HEK293 (cell line): ENCODE data around the gene ELL.

Experiments used
- CTCF ChIA-PET: fragments of 350-600 bp; formaldehyde crosslinking; extraction: SDS; loops from one replicate; lab custom pipeline; 2021; ENCODE audit warnings: antibody characterized with exemption; lab: Yijun Ruan, JAX
- POLR2A ChIA-PET: fragments of 300-600 bp; formaldehyde crosslinking; extraction: SDS; loops from one replicate; lab custom pipeline; 2020; ENCODE audit warnings: antibody characterized with exemption, inconsistent platforms; lab: Yijun Ruan, JAX
- H3K27ac ChIP-seq: fragments of 200-500 bp; sonication (Bioruptor generic); 2 replicates; pipeline ENCODE4 v1.5.1; 2014; ENCODE audit warnings: low read depth, low read length, control low read depth, inconsistent platforms; ENCODE audit errors: extremely low read depth
- H3K36me3 ChIP-seq, 2 experiments: fragments of 200-500 bp in 1 of 2; sonication (Bioruptor generic) in 1 of 2; 1 replicate in 1 of 2; 2 replicates in 1 of 2; pipeline ENCODE4 v1.5.1; 2014 to 2017; ENCODE audit warnings: inconsistent platforms in 2 of 2, low read length in 2 of 2; ENCODE audit not compliant: control insufficient read depth in 2 of 2, insufficient read depth in 1 of 2
- H3K4me1 ChIP-seq: fragments of 200-500 bp; sonication (Bioruptor generic); 2 replicates; pipeline ENCODE4 v1.5.1; 2014; ENCODE audit warnings: mild to moderate bottlenecking, low read length, inconsistent platforms; ENCODE audit not compliant: control insufficient read depth, insufficient read depth
- H3K4me3 ChIP-seq: 2 replicates; pipeline ENCODE4 v1.5.1; 2011; ENCODE audit warnings: low read depth, mild to moderate bottlenecking, control low read depth, low read length, moderate library complexity
- H3K9me3 ChIP-seq: fragments of 200-500 bp; sonication (Bioruptor generic); 2 replicates; pipeline ENCODE4 v1.5.1; 2014; ENCODE audit warnings: low read depth, low read length, inconsistent platforms; ENCODE audit not compliant: control insufficient read depth, insufficient read depth
- BCL11A ChIP-seq: fragments of 450-650 bp; formaldehyde crosslinking; IDR thresholded peaks from 2 replicates; pipeline ENCODE4 v1.5.1; 2016; ENCODE audit warnings: low read depth, missing biosample characterization, missing genetic modification characterization
- EGR2 ChIP-seq: fragments of 450-650 bp; formaldehyde crosslinking; IDR thresholded peaks from 2 replicates; pipeline ENCODE4 v1.5.1; 2016; ENCODE audit warnings: low read depth, missing biosample characterization, missing genetic modification characterization
- GLIS1 ChIP-seq: fragments of 450-650 bp; formaldehyde crosslinking; IDR thresholded peaks from 2 replicates; pipeline ENCODE4 v1.5.1; 2016; ENCODE audit warnings: missing biosample characterization, missing genetic modification characterization
- HOXD13 ChIP-seq: sonication (generic); formaldehyde crosslinking; IDR thresholded peaks from 2 replicates; pipeline ENCODE4 v1.8.0; 2022; ENCODE audit warnings: missing genetic modification reagents, borderline replicate concordance
- IKZF3 ChIP-seq: fragments of 450-650 bp; IDR thresholded peaks from 2 replicates; pipeline ENCODE4 v1.5.0; 2018; ENCODE audit warnings: missing biosample characterization, mild to moderate bottlenecking, missing genetic modification characterization, moderate library complexity
- MYNN ChIP-seq: fragments of 450-650 bp; formaldehyde crosslinking; IDR thresholded peaks from 2 replicates; pipeline ENCODE4 v1.5.1; 2016; ENCODE audit warnings: missing biosample characterization, missing genetic modification characterization, borderline replicate concordance
- REPIN1 ChIP-seq: fragments of 450-650 bp; formaldehyde crosslinking; IDR thresholded peaks from 2 replicates; pipeline ENCODE4 v1.5.1; 2017; ENCODE audit warnings: missing biosample characterization, missing genetic modification characterization, low read depth
- SCRT2 ChIP-seq: fragments of 450-650 bp; formaldehyde crosslinking; IDR thresholded peaks from 2 replicates; pipeline ENCODE4 v1.5.1; 2016; ENCODE audit warnings: missing biosample characterization, missing genetic modification characterization
- SP2 ChIP-seq: fragments of 450-650 bp; formaldehyde crosslinking; IDR thresholded peaks from 2 replicates; pipeline ENCODE4 v1.5.1; 2016; ENCODE audit warnings: missing biosample characterization, missing genetic modification characterization
- SP7 ChIP-seq: fragments of 450-650 bp; formaldehyde crosslinking; IDR thresholded peaks from 2 replicates; pipeline ENCODE4 v1.5.1; 2016; ENCODE audit warnings: missing biosample characterization, missing genetic modification characterization
- ZEB2 ChIP-seq: fragments of 450-650 bp; formaldehyde crosslinking; IDR thresholded peaks from 2 replicates; pipeline ENCODE4 v1.5.1; 2016; ENCODE audit warnings: missing biosample characterization, missing genetic modification characterization
- ZIC2 ChIP-seq: fragments of 450-650 bp; formaldehyde crosslinking; IDR thresholded peaks from 2 replicates; pipeline ENCODE4 v1.5.1; 2016; ENCODE audit warnings: missing biosample characterization, missing genetic modification characterization
- ZNF184 ChIP-seq: fragments of 450-650 bp; IDR thresholded peaks from 2 replicates; pipeline ENCODE4 v1.5.1; 2018; ENCODE audit warnings: missing biosample characterization, mild to moderate bottlenecking, missing genetic modification characterization
- ZNF24 ChIP-seq: fragments of 450-650 bp; formaldehyde crosslinking; IDR thresholded peaks from 2 replicates; pipeline ENCODE4 v1.5.1; 2016; ENCODE audit warnings: missing biosample characterization, missing genetic modification characterization
- ZNF248 ChIP-seq: fragments of 450-650 bp; formaldehyde crosslinking; IDR thresholded peaks from 2 replicates; pipeline ENCODE4 v1.5.1; 2017; ENCODE audit warnings: missing biosample characterization, missing genetic modification characterization
- ZNF311 ChIP-seq: fragments of 450-650 bp; formaldehyde crosslinking; IDR thresholded peaks from 2 replicates; pipeline ENCODE4 v1.5.1; 2017; ENCODE audit warnings: missing biosample characterization, missing genetic modification characterization, borderline replicate concordance
- ZNF335 ChIP-seq: fragments of 450-650 bp; formaldehyde crosslinking; conservative IDR thresholded peaks from 2 replicates; pipeline ENCODE4 v1.5.1; 2016; ENCODE audit warnings: missing biosample characterization, missing genetic modification characterization
- ZNF433 ChIP-seq: fragments of 450-650 bp; formaldehyde crosslinking; IDR thresholded peaks from 2 replicates; pipeline ENCODE4 v1.5.1; 2016; ENCODE audit warnings: missing biosample characterization, missing genetic modification characterization, low read depth
- ZNF561 ChIP-seq: fragments of 450-650 bp; IDR thresholded peaks from 2 replicates; pipeline ENCODE4 v1.5.1; 2018; ENCODE audit warnings: missing biosample characterization, missing genetic modification characterization, borderline replicate concordance
- ZNF571 ChIP-seq: fragments of 450-650 bp; formaldehyde crosslinking; IDR thresholded peaks from 2 replicates; pipeline ENCODE4 v1.5.0; 2017; ENCODE audit warnings: missing biosample characterization, missing genetic modification characterization
- ZNF600 ChIP-seq: fragments of 450-650 bp; formaldehyde crosslinking; IDR thresholded peaks from 2 replicates; pipeline ENCODE4 v1.5.1; 2016; ENCODE audit warnings: missing biosample characterization, missing genetic modification characterization
- ZNF629 ChIP-seq: fragments of 450-650 bp; formaldehyde crosslinking; IDR thresholded peaks from 2 replicates; pipeline ENCODE4 v1.5.1; 2017; ENCODE audit warnings: missing biosample characterization, missing genetic modification characterization
- ZNF677 ChIP-seq: fragments of 450-650 bp; IDR thresholded peaks from 2 replicates; pipeline ENCODE4 v1.5.0; 2018; ENCODE audit warnings: missing biosample characterization, mild to moderate bottlenecking, missing genetic modification characterization, moderate library complexity
- ZNF837 ChIP-seq: fragments of 450-650 bp; formaldehyde crosslinking; IDR thresholded peaks from 2 replicates; pipeline ENCODE4 v1.5.1; 2016; ENCODE audit warnings: missing biosample characterization, missing genetic modification characterization
- ZNF843 ChIP-seq: fragments of 450-650 bp; formaldehyde crosslinking; IDR thresholded peaks from 2 replicates; pipeline ENCODE4 v1.5.1; 2016; ENCODE audit warnings: missing biosample characterization, missing genetic modification characterization
- TF ChIP-seq, protein P1 (sequence below): fragments of 450-650 bp; formaldehyde crosslinking; IDR thresholded peaks from 2 replicates; pipeline ENCODE4 v1.5.1; 2016; ENCODE audit warnings: missing biosample characterization, missing genetic modification characterization, low read depth
- TF ChIP-seq, protein P2 (sequence below): fragments of 450-650 bp; IDR thresholded peaks from 2 replicates; pipeline ENCODE4 v1.5.1; 2018; ENCODE audit warnings: missing biosample characterization, missing genetic modification characterization
- TF ChIP-seq, protein P3 (sequence below): fragments of 450-650 bp; formaldehyde crosslinking; IDR thresholded peaks from 2 replicates; pipeline ENCODE4 v1.5.1; 2016; ENCODE audit warnings: missing biosample characterization, missing genetic modification characterization

Gene ELL

DNA sequence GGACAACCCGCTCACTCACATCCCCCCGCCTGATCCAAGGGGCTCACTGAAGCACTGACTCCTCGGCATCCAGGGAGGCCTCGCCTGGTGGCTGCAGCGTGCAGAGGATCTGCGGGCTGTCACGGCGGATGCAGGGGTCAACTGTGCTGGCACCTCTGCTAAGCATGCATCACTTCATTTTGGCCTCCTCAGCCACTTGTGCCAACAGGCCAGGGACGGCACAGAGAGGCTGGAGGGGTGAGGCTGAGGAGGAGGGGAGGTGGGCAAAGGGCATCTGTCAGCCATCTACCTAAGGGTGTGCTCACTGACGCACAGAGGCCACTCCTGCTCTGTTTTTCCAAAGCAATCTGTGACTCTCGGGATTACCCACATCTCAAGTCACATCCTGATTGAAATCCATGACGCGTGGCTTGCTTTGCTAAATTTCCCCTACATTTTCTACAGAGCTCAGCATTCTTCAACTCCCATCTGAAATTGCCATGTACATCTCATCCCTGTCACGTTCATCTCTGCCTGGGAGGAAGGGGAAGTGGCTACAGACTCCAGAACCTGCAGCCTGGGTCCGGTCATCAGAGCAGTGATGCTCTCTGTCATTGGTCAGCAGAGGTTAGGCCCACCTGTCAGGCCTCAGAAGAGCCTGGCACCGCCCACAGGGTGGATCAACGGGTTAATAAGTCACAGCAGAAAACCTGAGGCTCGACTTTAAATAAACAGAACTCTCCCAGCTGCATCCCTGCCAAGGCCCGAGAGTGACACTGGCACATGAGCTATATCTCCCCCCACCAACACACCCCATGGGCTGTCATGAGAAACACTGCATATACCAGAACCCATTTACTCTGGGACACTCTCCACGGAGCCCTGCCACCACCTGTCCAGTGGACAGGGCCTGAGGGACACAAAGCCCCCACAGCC is 17.6 kb downstream of the ELL start:
- 0 out of 2 replicates have a peak, but pooled peaks have one; percentile 49 for TF ChIP-seq ZNF600 (tag by site-specific recombination)
- no peak for TF ChIP-seq ZNF561
- TF ChIP-seq ZNF677 (tag by site-specific recombination): no peak
- no peak for TF ChIP-seq ZNF311 (tag by site-specific recombination)
- no peak for TF ChIP-seq ZEB2 (tag by site-specific recombination)
- no peak for TF ChIP-seq EGR2 (tag by site-specific recombination)
- TF ChIP-seq SP2: peak; percentile 44; the same call in 1 of the 2 replicates
- Histone ChIP-seq H3K9me3 (no peaks in the 10 kb centered on the region), H3K4me1 (no peaks in the 10 kb centered on the region; the same call in none of the 2 replicates), H3K4me3 (no peak overlapping the region), H3K27ac (no peak overlapping the region), H3K36me3 (no peaks in the 10 kb centered on the region)
- ChIA-PET CTCF (interaction anchor here (1.2 to 2.1 kb wide), 3 partner anchors 17 to 53 kb away, joined by 3 to 6 read pairs (median 4); no protein-coding TSS in a partner anchor), POLR2A (interaction anchor here (1.3 kb wide), 1 partner anchor 16 kb away, joined by 3 read pairs; no protein-coding TSS in a partner anchor)

DNA sequence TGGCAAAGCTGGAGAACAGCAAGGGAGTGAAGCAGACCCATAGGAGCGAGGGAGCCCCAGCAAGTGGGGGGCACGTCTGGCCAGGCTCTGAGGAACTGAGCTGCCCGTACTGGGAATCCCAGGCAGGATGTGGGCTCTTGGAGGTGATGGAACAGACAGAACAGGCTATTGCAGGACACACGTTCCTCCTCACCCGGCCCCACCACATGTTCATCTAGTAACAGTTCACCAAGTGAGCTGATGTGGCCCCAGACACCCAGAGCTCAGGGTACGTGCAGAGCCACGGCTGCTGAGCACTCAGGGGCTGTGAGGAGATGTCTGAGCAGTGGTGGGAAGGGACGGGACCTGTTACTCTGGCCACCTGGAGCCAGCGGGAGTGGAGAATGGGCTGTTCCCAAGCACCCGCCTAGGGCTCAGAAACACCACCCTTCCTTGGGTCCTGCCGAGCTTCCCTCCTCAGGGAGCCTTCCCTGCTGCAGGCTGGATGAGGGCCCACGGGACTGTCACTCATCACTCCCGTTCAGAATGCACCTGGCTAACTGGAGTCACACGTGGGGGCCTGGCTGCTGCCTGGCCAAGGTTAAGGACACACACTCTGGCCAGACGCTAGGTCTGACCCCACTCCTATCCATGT is 18.4 kb downstream of the ELL start:
- H3K36me3 ChIP-seq: no peaks in the 10 kb centered on the region
- H3K27ac ChIP-seq: no peak overlapping the region
- no peak for TF ChIP-seq ZNF248 (tag by site-specific recombination)
- TF ChIP-seq ZNF629 (tag by site-specific recombination): no peak
- TF ChIP-seq ZIC2 (tag by site-specific recombination): peak; percentile 65
- TF ChIP-seq ZNF843 (tag by site-specific recombination): no peak
- TF ChIP-seq MYNN (tag by site-specific recombination): no peak
- TF ChIP-seq ZNF571: no peak
- no peak for TF ChIP-seq ZNF184
- TF ChIP-seq, protein P1, sequence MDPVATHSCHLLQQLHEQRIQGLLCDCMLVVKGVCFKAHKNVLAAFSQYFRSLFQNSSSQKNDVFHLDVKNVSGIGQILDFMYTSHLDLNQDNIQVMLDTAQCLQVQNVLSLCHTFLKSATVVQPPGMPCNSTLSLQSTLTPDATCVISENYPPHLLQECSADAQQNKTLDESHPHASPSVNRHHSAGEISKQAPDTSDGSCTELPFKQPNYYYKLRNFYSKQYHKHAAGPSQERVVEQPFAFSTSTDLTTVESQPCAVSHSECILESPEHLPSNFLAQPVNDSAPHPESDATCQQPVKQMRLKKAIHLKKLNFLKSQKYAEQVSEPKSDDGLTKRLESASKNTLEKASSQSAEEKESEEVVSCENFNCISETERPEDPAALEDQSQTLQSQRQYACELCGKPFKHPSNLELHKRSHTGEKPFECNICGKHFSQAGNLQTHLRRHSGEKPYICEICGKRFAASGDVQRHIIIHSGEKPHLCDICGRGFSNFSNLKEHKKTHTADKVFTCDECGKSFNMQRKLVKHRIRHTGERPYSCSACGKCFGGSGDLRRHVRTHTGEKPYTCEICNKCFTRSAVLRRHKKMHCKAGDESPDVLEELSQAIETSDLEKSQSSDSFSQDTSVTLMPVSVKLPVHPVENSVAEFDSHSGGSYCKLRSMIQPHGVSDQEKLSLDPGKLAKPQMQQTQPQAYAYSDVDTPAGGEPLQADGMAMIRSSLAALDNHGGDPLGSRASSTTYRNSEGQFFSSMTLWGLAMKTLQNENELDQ: no peak
- no peak for TF ChIP-seq SP7
- no peak for TF ChIP-seq IKZF3 (tag by site-specific recombination)
- no peak for TF ChIP-seq BCL11A (tag by site-specific recombination)
- no peak for TF ChIP-seq ZNF433 (tag by site-specific recombination)
- TF ChIP-seq, protein P2, sequence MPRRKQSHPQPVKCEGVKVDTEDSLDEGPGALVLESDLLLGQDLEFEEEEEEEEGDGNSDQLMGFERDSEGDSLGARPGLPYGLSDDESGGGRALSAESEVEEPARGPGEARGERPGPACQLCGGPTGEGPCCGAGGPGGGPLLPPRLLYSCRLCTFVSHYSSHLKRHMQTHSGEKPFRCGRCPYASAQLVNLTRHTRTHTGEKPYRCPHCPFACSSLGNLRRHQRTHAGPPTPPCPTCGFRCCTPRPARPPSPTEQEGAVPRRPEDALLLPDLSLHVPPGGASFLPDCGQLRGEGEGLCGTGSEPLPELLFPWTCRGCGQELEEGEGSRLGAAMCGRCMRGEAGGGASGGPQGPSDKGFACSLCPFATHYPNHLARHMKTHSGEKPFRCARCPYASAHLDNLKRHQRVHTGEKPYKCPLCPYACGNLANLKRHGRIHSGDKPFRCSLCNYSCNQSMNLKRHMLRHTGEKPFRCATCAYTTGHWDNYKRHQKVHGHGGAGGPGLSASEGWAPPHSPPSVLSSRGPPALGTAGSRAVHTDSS (tag by site-specific recombination): no peak
- no peak for TF ChIP-seq ZNF837
- TF ChIP-seq REPIN1: no peak
- no peak for TF ChIP-seq HOXD13 (CRISPR knock-in tag)
- TF ChIP-seq ZNF600 (tag by site-specific recombination): peak; percentile 93
- no peak for TF ChIP-seq ZNF335 (tag by site-specific recombination)
- TF ChIP-seq ZNF24: no peak
- TF ChIP-seq SCRT2: 0 out of 2 replicates have a peak, but pooled peaks have one; percentile 11
- no peak for TF ChIP-seq GLIS1 (tag by site-specific recombination)
- TF ChIP-seq, protein P3, sequence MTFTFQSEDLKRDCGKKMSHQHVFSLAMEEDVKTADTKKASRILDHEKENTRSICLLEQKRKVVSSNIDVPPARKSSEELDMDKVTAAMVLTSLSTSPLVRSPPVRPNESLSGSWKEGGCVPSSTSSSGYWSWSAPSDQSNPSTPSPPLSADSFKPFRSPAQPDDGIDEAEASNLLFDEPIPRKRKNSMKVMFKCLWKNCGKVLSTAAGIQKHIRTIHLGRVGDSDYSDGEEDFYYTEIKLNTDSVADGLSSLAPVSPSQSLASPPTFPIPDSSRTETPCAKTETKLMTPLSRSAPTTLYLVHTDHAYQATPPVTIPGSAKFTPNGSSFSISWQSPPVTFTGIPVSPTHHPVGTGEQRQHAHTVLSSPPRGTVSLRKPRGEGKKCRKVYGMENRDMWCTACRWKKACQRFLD: no peak
- CTCF ChIA-PET: interaction anchor here (1.2 to 2.1 kb wide), 3 partner anchors 17 to 52 kb away, joined by 3 to 6 read pairs (median 4); no protein-coding TSS in a partner anchor
- POLR2A ChIA-PET: interaction anchor here (0.6 to 1.3 kb wide), 2 partner anchors 16 to 340 kb away, joined by 3 to 5 read pairs; no protein-coding TSS in a partner anchor
- H3K9me3 ChIP-seq: no peaks in the 10 kb centered on the region
- no peak overlapping the region for H3K4me3 ChIP-seq
- H3K4me1 ChIP-seq: no peaks in the 10 kb centered on the region; the same call in none of the 2 replicates
